GM18951 (cell line): ENCODE data around the gene SNRNP35.
"Not testable (repeated sequence)": the region's sequence is repeated elsewhere in the genome, so short reads cannot be mapped to it uniquely, and the experiment has no call there.

Source experiments
- POLR2A ChIP-seq: IDR thresholded peaks from 4 replicates; pipeline ENCODE4 v1.6.1; 2011; ENCODE audit warnings: mild to moderate bottlenecking; ENCODE audit not compliant: insufficient read length, insufficient read depth; ENCODE audit errors: extremely low read depth
- in situ Hi-C: fragments of 300-500 bp; cut with MboI; formaldehyde crosslinking; loops from one replicate; pipeline ENCODE4 v1.12.0; 2022; ENCODE audit warnings: low sequenced_read_pairs, mixed read lengths, inconsistent platforms; ENCODE audit not compliant: unreplicated experiment

Gene SNRNP35

GRCh38 chr12:123506843-123507236 is 48.9 kb downstream of the SNRNP35 start:
- TF ChIP-seq POLR2A: no peak
- in situ Hi-C loops: no loop called here

- in situ Hi-C loops: no loop called here
- no peak for TF ChIP-seq POLR2A
Observed at GRCh38 chr12:123512838-123513665, 55.1 kb downstream of the SNRNP35 start.

GRCh38 chr12:123513805-123514204 is 55.9 kb downstream of the SNRNP35 start:
- in situ Hi-C loops: no loop called here
- TF ChIP-seq POLR2A: no peak

GRCh38 chr12:123514582-123515221 is 56.8 kb downstream of the SNRNP35 start:
- in situ Hi-C loops: not testable (repeated sequence)

GRCh38 chr12:123516216-123516780 is 58.4 kb downstream of the SNRNP35 start:
- TF ChIP-seq POLR2A: no peak
- in situ Hi-C loops: no loop called here
